HUES64 (cell line): Measurements from ENCODE around the gene JADE1.

Experiments
- H3K27ac ChIP-seq: 2 replicates; pipeline ENCODE4 v1.7.0; 2013; ENCODE audit warnings: low read depth, low read length, inconsistent platforms
- H3K27me3 ChIP-seq: 2 replicates; pipeline ENCODE4 v1.6.1; 2013; ENCODE audit warnings: mild to moderate bottlenecking, low read length; ENCODE audit not compliant: insufficient read depth
- H3K36me3 ChIP-seq: 2 replicates; pipeline ENCODE4 v1.6.1; 2013; ENCODE audit warnings: mild to moderate bottlenecking, low read length; ENCODE audit not compliant: insufficient read depth
- H3K4me1 ChIP-seq: 2 replicates; pipeline ENCODE4 v1.6.1; 2013; ENCODE audit warnings: mild to moderate bottlenecking, low read length, moderate library complexity; ENCODE audit not compliant: insufficient read depth
- H3K4me3 ChIP-seq: 2 replicates; pipeline ENCODE4 v1.5.1; 2013; ENCODE audit warnings: mild to moderate bottlenecking, low read length, moderate library complexity
- H3K9ac ChIP-seq: 2 replicates; pipeline ENCODE4 v1.6.1; 2013; ENCODE audit warnings: mild to moderate bottlenecking, low read depth, low read length
- H3K9me3 ChIP-seq: 2 replicates; pipeline ENCODE4 v1.6.1; 2013; ENCODE audit warnings: low read depth, low read length; ENCODE audit not compliant: insufficient read depth
- WGBS: fragments of 150-250, 120-280 bp; methylation state at CpG from one replicate; pipeline ENCODE4 v1.1.7; 2013; ENCODE audit warnings: missing lambda C conversion rate; 5-methylcytosine and 5-hydroxymethylcytosine counted together

JADE1 gene

DNA sequence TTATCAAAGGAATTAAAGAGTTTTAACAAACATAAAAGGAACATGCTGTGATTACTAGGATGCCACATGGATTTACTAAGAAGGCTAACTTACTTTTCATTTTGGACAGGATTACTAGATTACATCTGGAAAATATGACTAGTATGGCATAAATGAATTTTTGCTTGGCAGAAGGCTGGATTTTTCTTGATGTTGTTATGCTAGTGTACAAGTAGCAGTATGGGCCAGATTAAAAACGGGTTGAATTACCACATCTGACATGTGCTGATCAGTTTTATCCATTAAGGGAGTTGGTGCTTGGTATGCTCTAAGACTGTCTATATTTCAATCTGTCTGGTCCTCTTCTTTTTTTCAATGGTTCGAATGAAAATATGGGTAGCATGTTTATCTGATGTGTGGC, 70.5 kb downstream of the JADE1 start:
- H3K9me3 ChIP-seq = no peaks in the 10 kb centered on the region
- H3K4me1 ChIP-seq = no peaks in the 10 kb centered on the region
- no peak overlapping the region for H3K27ac ChIP-seq
- no peaks in the 10 kb centered on the region for H3K27me3 ChIP-seq
- WGBS = 77% methylated on average over 2 of the region's 2 CpGs
- no peaks in the 10 kb centered on the region for H3K36me3 ChIP-seq
- H3K4me3 ChIP-seq = no peak overlapping the region
- H3K9ac ChIP-seq = no peak overlapping the region

DNA sequence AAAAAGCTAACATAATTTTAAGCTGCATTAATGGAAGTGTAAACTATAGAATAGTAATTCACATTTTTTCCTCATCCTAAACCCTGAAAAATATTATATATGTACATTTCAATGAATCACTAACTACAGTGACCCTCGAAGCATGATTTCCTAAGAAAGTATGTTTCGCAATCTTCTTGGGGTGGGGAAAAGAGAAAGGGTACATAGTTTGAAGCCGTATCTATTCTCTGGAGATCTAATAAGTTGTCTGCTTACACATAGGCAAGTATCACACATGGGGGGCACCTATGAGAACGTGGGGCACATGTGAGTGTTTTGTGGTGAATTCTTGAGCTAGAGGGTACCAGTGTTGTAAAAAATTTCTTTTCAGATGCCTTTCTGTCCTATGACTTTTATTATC, 71.2 kb downstream of the JADE1 start:
- no peak overlapping the region for H3K9ac ChIP-seq
- no peak overlapping the region for H3K27ac ChIP-seq
- no peak overlapping the region for H3K4me3 ChIP-seq
- no peaks in the 10 kb centered on the region for H3K36me3 ChIP-seq
- H3K9me3 ChIP-seq = no peaks in the 10 kb centered on the region
- H3K27me3 ChIP-seq = no peaks in the 10 kb centered on the region
- no peaks in the 10 kb centered on the region for H3K4me1 ChIP-seq
- 83% methylated on average over 4 of the region's 4 CpGs for WGBS

DNA sequence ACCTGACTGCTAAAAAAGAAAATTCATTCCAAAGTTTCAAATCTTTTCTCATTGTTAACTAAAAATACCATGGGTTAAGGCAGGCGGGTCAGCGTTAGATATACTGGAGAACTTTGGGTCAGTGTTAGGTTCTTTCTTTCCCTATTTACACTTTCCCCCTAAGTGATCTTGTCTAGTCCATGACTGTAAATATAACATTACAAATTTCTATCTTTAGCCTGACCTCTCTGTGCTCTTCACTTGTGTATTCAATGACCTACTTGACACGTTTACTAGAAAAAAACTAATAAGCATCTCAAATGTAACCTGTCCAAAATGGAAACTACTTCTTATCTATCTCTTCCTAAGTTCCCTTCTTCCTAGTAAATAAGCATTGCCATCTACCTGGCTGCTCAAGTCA, 95.3 kb downstream of the JADE1 start:
- Histone ChIP-seq H3K4me3 (no peak overlapping the region), H3K27ac (no peak overlapping the region), H3K4me1 (no peaks in the 10 kb centered on the region), H3K27me3 (no peaks in the 10 kb centered on the region), H3K36me3 (no peaks in the 10 kb centered on the region), H3K9me3 (no peaks in the 10 kb centered on the region), H3K9ac (no peak overlapping the region)
- 84% methylated on average over 3 of the region's 3 CpGs for WGBS

DNA sequence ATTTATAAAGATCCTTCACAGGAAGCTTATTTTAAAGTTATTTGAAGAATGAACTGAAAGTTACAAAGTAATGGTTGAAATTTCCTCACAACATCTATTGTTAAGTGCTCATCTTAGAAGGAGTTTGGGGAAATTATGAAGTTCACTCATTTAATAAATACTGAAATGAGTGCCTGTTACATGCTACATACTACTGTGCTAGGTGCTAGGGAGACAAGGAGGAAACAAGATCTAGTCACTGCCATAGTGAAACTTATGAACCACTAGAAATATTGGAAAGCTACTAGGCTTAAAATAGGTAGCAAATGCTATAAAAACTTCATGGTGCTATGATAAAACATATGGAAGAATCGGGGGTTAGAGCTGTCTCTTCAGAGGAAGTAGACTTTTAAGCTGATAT, 97.1 kb downstream of the JADE1 start:
- no peaks in the 10 kb centered on the region for H3K9me3 ChIP-seq
- no peak overlapping the region for H3K27ac ChIP-seq
- H3K4me3 ChIP-seq = no peak overlapping the region
- no peaks in the 10 kb centered on the region for H3K36me3 ChIP-seq
- WGBS = 93% methylated on average over 1 of the region's 1 CpG
- H3K4me1 ChIP-seq = no peaks in the 10 kb centered on the region
- no peaks in the 10 kb centered on the region for H3K27me3 ChIP-seq
- no peak overlapping the region for H3K9ac ChIP-seq

DNA sequence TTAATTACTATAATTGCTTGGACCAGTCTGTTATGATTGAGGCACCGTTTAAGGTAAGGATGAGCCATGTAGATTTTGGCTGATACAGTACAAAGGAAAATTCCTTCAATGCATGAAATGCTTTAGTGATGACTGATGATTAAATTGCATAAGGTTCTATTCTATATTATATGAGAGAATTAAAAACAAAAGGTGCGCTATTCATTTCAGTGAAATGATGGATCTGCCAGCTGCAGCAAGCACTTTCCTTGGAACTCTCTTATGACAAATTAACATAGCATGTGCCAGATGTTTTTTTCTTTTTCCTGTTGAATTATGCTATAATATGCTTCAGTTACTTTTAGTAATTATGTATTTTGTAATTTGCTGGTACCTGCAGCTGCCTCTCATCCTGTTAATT, 98.5 kb downstream of the JADE1 start:
- WGBS = 87% methylated on average over 2 of the region's 2 CpGs
- no peak overlapping the region for H3K4me3 ChIP-seq
- H3K9me3 ChIP-seq = no peaks in the 10 kb centered on the region
- H3K9ac ChIP-seq = no peak overlapping the region
- H3K27ac ChIP-seq = no peak overlapping the region
- H3K27me3 ChIP-seq = no peaks in the 10 kb centered on the region
- H3K4me1 ChIP-seq = no peaks in the 10 kb centered on the region
- no peaks in the 10 kb centered on the region for H3K36me3 ChIP-seq

DNA sequence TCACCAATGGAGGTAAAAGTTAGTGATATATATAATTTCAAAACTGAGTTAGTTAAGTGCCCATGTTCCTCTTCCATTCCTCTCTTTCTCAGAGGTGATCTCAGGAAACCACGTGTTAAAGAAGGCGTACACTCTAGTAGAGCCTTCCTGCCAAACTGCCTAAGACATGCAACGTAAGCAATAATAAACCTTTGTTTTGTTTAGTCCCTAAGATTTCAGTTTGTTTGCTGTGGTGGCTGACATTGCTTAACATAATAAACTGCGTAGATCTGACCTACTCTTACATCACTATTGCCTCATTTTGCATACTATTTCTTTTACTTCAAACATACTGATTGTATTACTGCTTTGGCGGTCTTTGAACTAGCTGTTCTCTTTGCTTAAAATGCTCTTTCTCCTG, 99.2 kb downstream of the JADE1 start:
- no peak overlapping the region for H3K27ac ChIP-seq
- no peak overlapping the region for H3K9ac ChIP-seq
- H3K4me3 ChIP-seq = no peak overlapping the region
- no peaks in the 10 kb centered on the region for H3K9me3 ChIP-seq
- no peaks in the 10 kb centered on the region for H3K4me1 ChIP-seq
- no peaks in the 10 kb centered on the region for H3K36me3 ChIP-seq
- WGBS = 93% methylated on average over 5 of the region's 5 CpGs
- H3K27me3 ChIP-seq = no peaks in the 10 kb centered on the region

DNA sequence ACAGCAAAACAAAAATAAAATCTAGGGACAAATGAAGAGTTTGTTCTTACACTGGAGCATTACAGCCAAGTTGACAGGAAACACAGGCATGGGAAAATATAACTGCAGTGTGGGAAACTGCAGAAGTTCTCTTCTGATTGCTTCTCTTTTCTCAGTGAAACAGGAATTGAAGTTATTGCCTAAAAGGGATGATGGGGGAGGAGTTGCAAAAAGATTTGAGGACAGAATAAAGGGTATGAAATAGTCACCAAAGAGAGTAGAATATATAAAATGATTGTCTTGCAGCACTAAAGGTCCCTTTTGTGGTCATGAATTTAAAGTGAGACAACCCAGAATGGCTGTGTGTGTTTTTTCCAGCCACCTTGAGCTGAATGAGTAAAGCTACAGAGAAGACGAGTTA, 103.7 kb downstream of the JADE1 start:
- H3K9ac ChIP-seq = no peak overlapping the region
- H3K27me3 ChIP-seq = no peaks in the 10 kb centered on the region
- no peaks in the 10 kb centered on the region for H3K9me3 ChIP-seq
- no peaks in the 10 kb centered on the region for H3K36me3 ChIP-seq
- H3K4me3 ChIP-seq = no peak overlapping the region
- WGBS = 93% methylated on average over 1 of the region's 1 CpG
- H3K4me1 ChIP-seq = no peaks in the 10 kb centered on the region
- H3K27ac ChIP-seq = no peak overlapping the region

DNA sequence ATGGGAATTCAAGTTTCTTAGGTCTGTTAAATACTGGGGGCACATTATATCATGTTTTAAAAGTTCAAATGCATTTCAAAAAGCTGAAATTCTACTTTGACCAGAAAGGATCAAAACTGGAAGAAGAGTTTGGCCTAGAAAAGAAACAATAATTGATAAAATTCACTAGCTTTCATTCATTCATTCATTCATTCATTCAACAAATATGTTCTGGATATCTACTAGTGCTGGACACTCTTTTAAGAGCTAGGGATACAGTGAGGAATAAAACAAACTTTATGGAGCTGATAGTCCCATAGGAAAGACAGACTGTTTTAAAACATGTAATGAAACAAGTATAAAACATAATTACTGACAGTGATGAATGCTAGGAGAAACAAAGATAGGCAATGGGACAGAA, 106.0 kb downstream of the JADE1 start:
- H3K9me3 ChIP-seq = no peaks in the 10 kb centered on the region
- no peaks in the 10 kb centered on the region for H3K36me3 ChIP-seq

DNA sequence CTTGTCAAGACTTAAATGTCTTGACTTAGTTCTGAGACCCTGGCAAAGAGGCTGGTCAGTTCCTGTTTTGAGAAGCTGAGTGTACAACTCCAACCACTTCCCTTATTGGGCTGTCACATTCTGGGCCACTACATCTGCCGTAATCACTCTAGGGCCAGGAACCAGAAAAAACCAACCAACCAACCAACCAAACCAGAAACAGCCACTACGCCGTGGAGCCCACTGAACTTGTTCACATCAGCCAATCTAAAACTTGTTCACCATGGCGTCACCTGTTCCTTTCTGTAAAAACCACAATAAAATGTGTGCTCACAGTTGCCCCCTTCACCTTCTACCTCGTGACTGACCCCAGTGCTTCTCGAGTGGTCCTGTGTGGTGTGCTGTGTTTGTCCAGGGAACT, 107.3 kb downstream of the JADE1 start:
- Histone ChIP-seq H3K36me3 (no peaks in the 10 kb centered on the region), H3K9ac (no peak overlapping the region), H3K4me3 (no peak overlapping the region), H3K4me1 (no peaks in the 10 kb centered on the region), H3K9me3 (no peaks in the 10 kb centered on the region), H3K27ac (no peak overlapping the region), H3K27me3 (no peaks in the 10 kb centered on the region)
- 96% methylated on average over 6 of the region's 6 CpGs for WGBS

More for the DNA sequence above, 106.0 kb downstream of the JADE1 start:
- Histone ChIP-seq H3K9ac (no peak overlapping the region), H3K4me3 (no peak overlapping the region), H3K4me1 (no peaks in the 10 kb centered on the region), H3K27me3 (no peaks in the 10 kb centered on the region), H3K27ac (no peak overlapping the region)

DNA sequence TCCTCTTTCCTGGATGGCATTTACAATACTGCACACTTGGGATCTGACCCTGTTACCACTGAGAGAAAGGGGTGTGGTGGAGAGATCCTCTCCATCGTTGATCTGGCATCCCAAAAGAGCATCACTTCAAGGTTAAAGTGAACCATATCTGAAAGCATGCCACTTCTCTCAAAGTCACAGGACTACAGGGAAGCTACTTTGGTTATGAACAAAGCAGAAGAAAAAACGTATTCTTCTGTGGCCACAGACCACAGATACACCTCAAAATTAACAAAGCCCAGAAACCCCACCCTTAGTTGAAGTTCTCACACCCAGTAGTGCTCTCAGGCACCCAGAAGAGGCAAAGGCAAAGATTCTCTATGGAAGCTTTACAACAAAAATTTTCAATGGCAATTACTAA, 108.3 kb downstream of the JADE1 start:
- Histone ChIP-seq H3K4me3 (no peak overlapping the region), H3K9me3 (no peaks in the 10 kb centered on the region), H3K9ac (no peak overlapping the region), H3K27ac (no peak overlapping the region), H3K36me3 (no peaks in the 10 kb centered on the region), H3K27me3 (no peaks in the 10 kb centered on the region), H3K4me1 (no peaks in the 10 kb centered on the region)
- WGBS = 96% methylated on average over 2 of the region's 2 CpGs

DNA sequence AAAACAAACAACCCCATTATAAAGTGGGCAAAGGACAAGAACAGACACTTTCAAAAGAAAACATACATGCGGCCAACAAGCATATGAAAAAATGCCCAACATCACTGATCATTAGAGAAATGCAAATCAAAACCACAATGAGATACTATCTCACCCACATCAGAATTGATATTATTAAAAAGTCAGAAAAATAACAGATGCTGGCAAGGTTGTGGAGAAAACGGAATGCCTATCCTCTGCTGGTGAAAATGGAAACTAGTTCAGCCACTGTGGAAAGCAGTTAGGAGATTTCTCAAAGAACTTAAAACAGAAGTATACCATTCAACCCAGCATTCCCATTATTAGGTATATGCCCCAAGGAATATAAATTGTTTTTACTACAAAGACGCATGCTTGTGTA, 112.5 kb downstream of the JADE1 start:
- H3K27me3 ChIP-seq = no peaks in the 10 kb centered on the region
- H3K4me1 ChIP-seq = no peaks in the 10 kb centered on the region
- H3K9ac ChIP-seq = no peak overlapping the region
- 91% methylated on average over 3 of the region's 3 CpGs for WGBS
- no peak overlapping the region for H3K27ac ChIP-seq
- no peaks in the 10 kb centered on the region for H3K9me3 ChIP-seq
- H3K36me3 ChIP-seq = no peaks in the 10 kb centered on the region; the same call in 1 of the 2 replicates
- H3K4me3 ChIP-seq = no peak overlapping the region
